IMR-90 (cell line): Measurements from ENCODE around the gene SHB. TPM values are rescaled to one million over a fixed set of nuclear protein-coding genes. Genes with fewer than 3 reads are reported as not detected.

Experiments
- ATAC-seq: fragments of 200-7000 bp; cut with Tn5 transposase; 2 replicates; pipeline ENCODE4 v1.9.1; 2020; ENCODE audit warnings: low read depth, mild to moderate bottlenecking, moderate library complexity
- BruUV-seq: library from RNA; stranded (reverse); fragments of 400-500 nt; replicated peaks from 2 replicates; lab custom pipeline; 2021; lab: Mats Ljungman, UMichigan
- CTCF ChIA-PET: fragments of 300-600 bp; formaldehyde crosslinking; extraction: SDS; loops from one replicate; lab custom pipeline; 2021; ENCODE audit warnings: antibody characterized with exemption; lab: Yijun Ruan, JAX
- POLR2A ChIA-PET: fragments of 300-600 bp; sonication (Branson Sonifier 250); formaldehyde crosslinking; loops from one replicate; lab custom pipeline; 2022; ENCODE audit warnings: antibody characterized with exemption; ENCODE audit not compliant: unreplicated experiment; lab: Charles Lee
- DNase-seq: peaks from one replicate; pipeline ENCODE4 v3.0.0; 2013
- H2AFZ ChIP-seq: replicated peaks from 2 replicates; pipeline ENCODE3; 2013; ENCODE audit warnings: low read length, mild to moderate bottlenecking; ENCODE audit not compliant: poor library complexity
- H2AK5ac ChIP-seq: 2 replicates; pipeline ENCODE4 v1.6.1; 2013; ENCODE audit warnings: low read depth, low read length, inconsistent platforms
- H2AK9ac ChIP-seq: replicated peaks from 2 replicates; pipeline ENCODE3; 2013; ENCODE audit warnings: mild to moderate bottlenecking, low read depth, low read length, moderate library complexity; ENCODE audit not compliant: poor library complexity
- H2BK120ac ChIP-seq: 2 replicates; pipeline ENCODE4 v1.6.1; 2013; ENCODE audit warnings: low read depth, low read length, inconsistent platforms
- H2BK15ac ChIP-seq: 3 replicates; pipeline ENCODE4 v1.6.1; 2013; ENCODE audit warnings: low read depth, low read length, inconsistent platforms
- H2BK20ac ChIP-seq: 2 replicates; pipeline ENCODE4 v1.6.1; 2013; ENCODE audit warnings: low read depth, mild to moderate bottlenecking, inconsistent platforms, low read length, moderate library complexity
- H2BK5ac ChIP-seq: 2 replicates; pipeline ENCODE4 v1.6.1; 2013; ENCODE audit warnings: mild to moderate bottlenecking, low read depth, low read length, inconsistent platforms; ENCODE audit not compliant: poor library complexity, severe bottlenecking
- H3K14ac ChIP-seq: replicated peaks from 2 replicates; pipeline ENCODE4 v1.6.1; 2013; ENCODE audit warnings: low read depth, low read length, inconsistent platforms
- H3K18ac ChIP-seq: 2 replicates; pipeline ENCODE4 v1.6.1; 2013; ENCODE audit warnings: low read depth, low read length, control low read depth
- H3K23ac ChIP-seq: 2 replicates; pipeline ENCODE4 v1.6.1; 2013; ENCODE audit warnings: low read depth, low read length, inconsistent platforms
- H3K27ac ChIP-seq: 2 replicates; pipeline ENCODE4 v1.5.1; 2013; ENCODE audit warnings: mild to moderate bottlenecking, control low read depth, low read length; ENCODE audit not compliant: insufficient read depth
- H3K27me3 ChIP-seq: 2 replicates; pipeline ENCODE4 v1.6.1; 2013; ENCODE audit warnings: low read length; ENCODE audit not compliant: control insufficient read depth, insufficient read depth
- H3K36me3 ChIP-seq: 2 replicates; pipeline ENCODE4 v1.6.1; 2013; ENCODE audit warnings: low read length, mixed read lengths; ENCODE audit not compliant: control insufficient read depth, insufficient read depth
- H3K4ac ChIP-seq: 2 replicates; pipeline ENCODE4 v1.6.1; 2013; ENCODE audit warnings: low read depth, low read length, inconsistent platforms
- H3K4me1 ChIP-seq: 2 replicates; pipeline ENCODE4 v1.6.1; 2013; ENCODE audit warnings: low read length, mixed read lengths; ENCODE audit not compliant: control insufficient read depth, insufficient read depth
- H3K4me2 ChIP-seq: 2 replicates; pipeline ENCODE4 v1.6.1; 2013; ENCODE audit warnings: low read depth, mild to moderate bottlenecking, control low read depth, low read length, moderate library complexity
- H3K4me3 ChIP-seq: 2 replicates; pipeline ENCODE4 v1.5.1; 2013; ENCODE audit warnings: low read depth, mild to moderate bottlenecking, control low read depth, low read length, moderate library complexity; ENCODE audit not compliant: insufficient read depth
- H3K56ac ChIP-seq: 2 replicates; pipeline ENCODE4 v1.6.1; 2013; ENCODE audit warnings: low read length, inconsistent platforms; ENCODE audit not compliant: insufficient read depth; ENCODE audit errors: extremely low read depth
- H3K79me1 ChIP-seq, 2 experiments: 2 replicates each; pipeline ENCODE4 v1.6.1; 2013; ENCODE audit warnings: low read length in 2 of 2, inconsistent platforms in 1 of 2, low read depth in 1 of 2
- H3K9ac ChIP-seq: 2 replicates; pipeline ENCODE4 v1.6.1; 2013; ENCODE audit warnings: low read depth, low read length, control low read depth
- H3K9me1 ChIP-seq: 2 replicates; pipeline ENCODE4 v1.6.1; 2013; ENCODE audit warnings: low read length, inconsistent platforms; ENCODE audit not compliant: insufficient read depth
- H3K9me3 ChIP-seq: 2 replicates; pipeline ENCODE4 v1.6.1; 2013; ENCODE audit warnings: low read length; ENCODE audit not compliant: control insufficient read depth, insufficient read depth
- H4K20me1 ChIP-seq: 2 replicates; pipeline ENCODE4 v1.6.1; 2013; ENCODE audit warnings: low read length, inconsistent platforms; ENCODE audit not compliant: insufficient read depth
- H4K5ac ChIP-seq: 2 replicates; pipeline ENCODE4 v1.6.1; 2013; ENCODE audit warnings: mild to moderate bottlenecking, low read depth, low read length, control low read depth
- H4K8ac ChIP-seq, 2 experiments: 2 replicates each; pipeline ENCODE4 v1.6.1; 2013; ENCODE audit warnings: low read depth in 2 of 2, low read length in 2 of 2, control low read depth in 1 of 2, inconsistent platforms in 1 of 2
- H4K91ac ChIP-seq: 2 replicates; pipeline ENCODE4 v1.6.1; 2013; ENCODE audit warnings: low read depth, low read length, inconsistent platforms; ENCODE audit not compliant: insufficient read depth
- MAZ ChIP-seq: IDR thresholded peaks from 2 replicates; pipeline ENCODE4 v1.6.1; 2012; ENCODE audit warnings: low read depth, mild to moderate bottlenecking, low read length, improper control_type of control experiment, moderate library complexity, borderline replicate concordance
- RAD21 ChIP-seq: IDR thresholded peaks from 2 replicates; pipeline ENCODE4 v1.6.1; 2012; ENCODE audit warnings: low read length, improper control_type of control experiment
- SMC3 ChIP-seq: fragments of 150-350 bp; IDR thresholded peaks from 2 replicates; pipeline ENCODE4 v1.6.1; 2016; ENCODE audit warnings: low read depth, mild to moderate bottlenecking, antibody characterized with exemption, low read length, moderate library complexity
- WGBS, 2 experiments: methylation state at CpG; one replicate each; pipeline versions ENCODE4 v1.1.5 to v1.1.7; 2013; ENCODE audit warnings: missing lambda C conversion rate in 2 of 2; ENCODE audit not compliant: insufficient read length in 1 of 2; ENCODE audit errors: extremely low coverage in 2 of 2; 5-methylcytosine and 5-hydroxymethylcytosine counted together
- dilution Hi-C: fragments of 300-500 bp; cut with HindIII; formaldehyde crosslinking; loops from one replicate; pipeline ENCODE4 v1.14.3; 2018; ENCODE audit warnings: low sequenced_read_pairs; ENCODE audit not compliant: unreplicated experiment
- in situ Hi-C: fragments of 300-500 bp; cut with MboI; formaldehyde crosslinking; loops from 3 replicates; pipeline ENCODE4 v1.14.3; 2019; ENCODE audit warnings: low sequenced_read_pairs, inconsistent platforms, mixed read lengths
- intact Hi-C: fragments of 100-400 bp; cut with micrococcal nuclease; formaldehyde crosslinking; loops from 2 replicates; pipeline ENCODE4 v1.10.0; 2022
- polyA plus RNA-seq, 3 experiments: library from polyadenylated mRNA; depleted of rRNA; stranded (reverse); fragments of >200 nt; gene quantifications; 2 replicates each; pipeline ENCODE4 v1.2.3, GENCODE V29; 2012; ENCODE audit warnings: low replicate concordance in 1 of 3
- total RNA-seq: library from RNA; depleted of rRNA; stranded (reverse); fragments of >200 nt; gene quantifications from 2 replicates; pipeline ENCODE4 v1.2.3, GENCODE V29; 2012

SHB gene
- total and polyA plus RNA-seq, 2 of the 4 experiments (the other 2 are of a cell fraction), result 6.1 to 20.4 TPM

- CTCF ChIA-PET, result no interaction called here
- in situ Hi-C loops, result no loop called here
- BruUV-seq, result no TSS peak
Observed at GRCh38 chr9:37915911-37916470, 153.0 kb downstream of the SHB start.

More at GRCh38 chr9:37915911-37916470, 153.0 kb downstream of the SHB start:
- Histone ChIP-seq H3K18ac (no peak overlapping the region), H2AFZ (no peak overlapping the region), H3K14ac (no peak overlapping the region), H2AK5ac (no peak overlapping the region), H4K91ac (no peak overlapping the region; the same call in 1 of the 2 replicates), H3K27ac (no peak overlapping the region), H4K8ac (no peak overlapping the region), H3K9ac (no peak overlapping the region), H3K4me2 (no peak overlapping the region), H4K5ac (no peak overlapping the region), H3K4ac (no peak overlapping the region), H3K36me3 (peaks cover 44% of the 10 kb centered on the region), H3K56ac (no peak overlapping the region), H3K9me3 (no peaks in the 10 kb centered on the region), H3K79me1 (peaks cover 17 to 55% of the 10 kb centered on the region in 2 experiments; a peak in 3 of 4 replicates), H2BK15ac (no peak overlapping the region), H3K4me3 (no peak overlapping the region), H2AK9ac (peak overlapping the region; percentile 9), H3K23ac (no peak overlapping the region), H4K20me1 (peaks cover 8% of the 10 kb centered on the region), H2BK120ac (no peak overlapping the region), H3K9me1 (peaks cover 6% of the 10 kb centered on the region; the same call in 1 of the 2 replicates), H2BK20ac (no peak overlapping the region), H2BK5ac (no peak overlapping the region), H3K4me1 (peaks cover 14% of the 10 kb centered on the region), H3K27me3 (no peaks in the 10 kb centered on the region)
- dilution Hi-C loops (loop anchor here (25.0 kb wide), 1 partner anchor 471 kb away; the partner anchor contains the start of gene ALDH1B1), intact Hi-C loops (no loop called here)
- ATAC-seq, result no peak
- WGBS, 2 experiments, result 73% methylated on average over 3 of the region's 14 CpGs; no CpG with 5 or more reads in 1 of the 2 experiments
- TF ChIP-seq MAZ, result no peak
- no peak for TF ChIP-seq RAD21
- TF ChIP-seq SMC3, result no peak
- POLR2A ChIA-PET, result interaction anchor here (0.6 kb wide), 1 partner anchor 116 kb away, joined by 3 read pairs; no protein-coding TSS in a partner anchor
- no peak for DNase-seq
